NCI-H2196 (cell line): ENCODE measurements around the gene HSPA8.
"Not testable (repeated sequence)": the region's sequence is repeated elsewhere in the genome, so short reads cannot be mapped to it uniquely, and the experiment has no call there.

Experiments used
- DNase-seq: peaks from one replicate; lab custom pipeline; 2025; ENCODE audit not compliant: unreplicated experiment; lab: John Stamatoyannopoulos, UW

Gene HSPA8

DNA sequence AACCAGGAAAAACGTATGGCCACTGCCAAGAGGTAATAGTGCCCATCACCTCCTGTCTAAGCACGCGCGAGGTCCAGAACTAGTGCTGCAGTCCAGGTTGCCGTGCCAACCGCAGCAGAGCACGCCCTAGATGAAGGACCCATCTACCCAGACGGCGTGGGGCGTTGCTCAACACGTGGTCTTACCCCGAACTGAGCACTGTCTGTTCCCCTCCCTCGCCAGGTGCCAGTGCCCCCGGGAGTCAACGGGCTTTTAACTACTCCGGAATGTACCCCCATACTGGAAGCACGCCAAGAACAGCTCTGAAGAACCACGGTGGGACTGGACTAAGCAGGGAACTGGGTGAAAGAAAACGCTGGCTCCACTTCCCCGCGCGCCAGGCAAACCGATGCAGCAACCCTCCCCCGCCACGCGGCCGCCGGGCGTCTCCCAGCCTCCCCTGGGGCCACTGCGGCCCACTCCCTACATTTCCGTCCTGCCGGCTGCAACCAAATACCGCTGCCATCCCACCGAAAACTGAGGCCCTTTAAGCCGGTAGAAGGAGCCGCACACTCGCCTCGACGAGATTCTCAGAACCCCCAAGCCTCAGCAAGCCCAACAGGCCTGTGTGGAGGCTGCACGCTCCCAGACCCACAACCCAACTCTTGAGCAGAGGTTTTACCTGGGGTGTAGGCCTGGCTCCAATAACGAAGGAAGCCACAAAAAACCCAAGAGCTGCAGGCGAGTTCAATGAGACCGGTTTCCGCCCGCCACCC lies at the start of gene HSPA8:
HSPA8 (minus strand) TSS at position 734 of the 755 bp plus-strand sequence. CDS start 812 bp downstream, outside the sequence.
- DNase-seq: no peak

- DNase-seq: peak; percentile 69
Observed at GRCh38 chr11:123111465-123111864, 49.5 kb upstream of the HSPA8 start.

- no peak for DNase-seq
Observed at GRCh38 chr11:123110397-123110796, 48.5 kb upstream of the HSPA8 start.

GRCh38 chr11:123107945-123108495 lies 46.1 kb upstream of the HSPA8 start:
- DNase-seq: no peak

- DNase-seq: no peak
Observed at GRCh38 chr11:123104697-123105096, 42.8 kb upstream of the HSPA8 start.

DNA sequence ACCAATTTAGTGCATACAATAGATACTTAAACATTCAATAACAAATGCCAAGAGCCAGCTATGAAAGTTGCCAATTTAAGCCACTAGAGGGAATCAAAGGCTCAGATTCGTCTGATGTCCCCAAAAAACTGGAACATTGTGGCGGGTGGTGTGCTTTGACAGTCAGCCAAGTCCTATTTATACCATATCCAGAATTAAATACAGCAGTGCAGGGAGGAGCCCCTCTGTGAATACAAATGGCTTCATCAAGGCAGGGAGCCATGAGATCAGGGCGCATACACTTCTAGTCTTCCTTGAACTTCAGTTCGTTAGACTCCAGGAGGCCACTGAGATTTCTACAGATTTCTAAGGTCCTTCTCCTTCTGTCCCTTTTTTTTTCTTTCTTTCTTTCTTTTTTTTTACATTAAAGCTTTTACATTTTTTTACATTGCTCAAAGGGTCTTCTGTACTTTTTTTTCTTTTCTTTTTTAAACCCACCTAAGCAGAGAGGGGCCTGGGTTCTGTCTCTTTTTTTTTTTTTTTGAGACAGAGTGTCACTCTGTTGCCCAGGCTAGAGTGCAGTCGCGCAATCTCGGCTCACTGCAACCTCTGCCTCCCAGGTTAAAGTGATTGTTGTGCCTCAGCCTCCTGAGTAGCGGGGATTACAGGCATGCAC lies 41.5 kb upstream of the HSPA8 start:
- DNase-seq: peak; percentile 70

DNA sequence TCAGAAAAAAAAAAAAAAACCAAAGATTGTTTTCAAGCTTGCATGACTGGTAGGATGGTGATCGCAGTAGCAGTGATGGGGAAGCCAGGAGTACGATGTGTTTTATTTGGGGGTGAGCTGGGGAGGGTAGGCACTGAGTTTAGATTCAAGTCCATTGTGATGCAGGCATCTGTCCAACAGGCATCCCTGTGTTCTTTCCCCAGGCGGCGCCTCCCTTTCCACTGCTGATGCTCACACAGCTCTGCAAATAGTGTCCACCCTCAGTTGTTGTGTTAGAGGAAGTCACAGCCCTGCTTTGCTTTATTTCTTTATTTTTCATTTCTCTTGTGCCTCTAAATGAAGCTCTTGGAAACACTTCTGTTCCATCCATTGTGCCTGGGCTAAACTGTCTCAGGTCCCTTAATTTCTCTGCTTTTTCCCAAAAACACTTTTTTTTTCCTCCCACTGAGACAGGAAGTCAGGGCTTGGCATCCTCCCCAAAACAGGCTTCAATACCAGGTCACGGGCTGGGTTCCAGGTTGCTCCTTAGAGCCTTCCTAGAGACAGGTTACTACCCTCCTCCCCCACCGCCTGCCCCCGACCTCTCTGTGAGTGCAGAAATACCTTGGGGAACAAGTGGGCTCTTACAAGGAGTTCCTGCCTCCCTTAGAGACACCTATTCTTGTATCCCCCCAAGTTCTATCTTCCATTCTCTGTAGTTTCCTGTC lies 38.6 kb upstream of the HSPA8 start:
- DNase-seq: peak; percentile 17

DNA sequence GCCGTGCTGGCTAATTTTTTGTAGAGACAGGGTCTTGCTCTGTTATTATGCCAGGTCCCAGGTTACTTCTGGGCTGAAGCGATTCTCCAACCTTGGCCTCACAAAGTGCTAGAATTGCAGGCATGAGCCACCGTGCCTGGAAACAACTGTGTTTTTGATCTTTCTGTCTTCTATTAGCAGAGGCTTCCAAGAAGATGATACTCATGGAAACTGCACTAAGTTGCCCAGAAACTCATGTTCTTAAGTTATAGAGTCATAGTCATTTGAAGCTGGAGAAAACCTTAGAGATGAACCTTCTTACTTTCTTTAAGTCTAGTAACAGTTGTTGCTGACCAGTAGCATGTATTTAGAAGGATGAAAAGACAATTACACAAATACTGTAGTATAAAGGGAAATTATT lies 37.1 kb upstream of the HSPA8 start:
- DNase-seq: no peak

DNA sequence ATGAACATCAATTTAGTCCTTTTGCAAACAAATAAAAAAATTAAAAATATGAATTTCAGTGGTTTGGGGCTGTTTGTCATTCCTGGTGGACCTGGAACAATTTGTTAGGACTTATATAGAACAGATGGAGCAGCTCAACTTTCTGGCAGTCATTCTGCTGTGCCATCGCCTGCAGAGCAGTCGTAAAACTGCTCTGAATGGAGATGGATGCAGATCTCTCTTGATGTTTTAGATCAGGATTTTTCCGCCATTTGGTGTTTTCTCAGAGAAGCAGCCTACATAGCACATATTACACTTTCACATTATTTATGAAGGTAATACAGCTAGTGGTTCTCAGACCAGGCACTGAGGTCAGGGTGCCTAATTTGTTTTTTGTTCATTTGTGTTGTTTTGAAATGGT lies 31.8 kb upstream of the HSPA8 start:
- DNase-seq: no peak

GRCh38 chr11:123091506-123091905 lies 29.6 kb upstream of the HSPA8 start:
- DNase-seq: no peak

GRCh38 chr11:123090168-123090567 lies 28.2 kb upstream of the HSPA8 start:
- not testable (repeated sequence) for DNase-seq

- DNase-seq: not testable (repeated sequence)
Observed at GRCh38 chr11:123088896-123089295, 27.0 kb upstream of the HSPA8 start.

DNA sequence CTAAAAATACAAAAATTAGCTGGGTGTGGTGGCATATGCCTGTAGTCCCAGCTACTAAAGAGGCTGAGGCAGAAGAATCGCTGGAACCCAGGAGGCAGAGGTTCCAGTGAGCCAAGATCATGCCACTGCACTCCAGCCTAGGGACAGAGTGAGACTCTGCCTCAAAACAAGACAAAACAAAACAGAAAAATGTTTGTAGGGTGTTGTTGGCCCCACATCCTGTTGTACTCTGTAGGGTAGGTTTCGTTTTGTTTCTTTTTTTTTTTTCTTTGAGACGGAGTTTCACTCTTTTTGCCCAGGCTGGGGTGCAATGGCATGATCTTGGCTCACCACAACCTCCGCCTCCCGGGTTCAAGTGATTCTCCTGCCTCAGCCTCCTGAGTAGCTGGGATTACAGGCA lies 25.7 kb upstream of the HSPA8 start:
- DNase-seq: not testable (repeated sequence)

- no peak for DNase-seq
Observed at GRCh38 chr11:123086305-123086704, 24.4 kb upstream of the HSPA8 start.

DNA sequence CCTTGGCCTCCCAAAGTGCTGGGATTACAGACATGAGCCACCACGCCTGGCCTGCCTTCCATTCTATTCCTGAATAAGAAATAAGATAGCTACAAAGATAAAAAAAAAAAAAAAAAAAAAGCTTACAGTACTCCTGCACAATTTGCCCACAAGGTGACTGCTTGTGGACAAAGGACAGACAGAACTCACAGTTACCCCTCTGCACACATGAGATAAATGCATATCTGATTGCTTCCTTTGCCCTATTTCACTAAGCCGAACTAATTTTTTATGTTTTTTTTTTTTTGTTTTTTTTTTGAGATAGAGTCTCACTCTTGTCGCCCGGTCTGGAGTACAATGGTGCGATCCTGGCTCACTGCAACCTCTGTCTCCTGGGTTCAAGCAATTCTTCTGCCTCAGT lies 23.6 kb upstream of the HSPA8 start:
- no peak for DNase-seq

DNA sequence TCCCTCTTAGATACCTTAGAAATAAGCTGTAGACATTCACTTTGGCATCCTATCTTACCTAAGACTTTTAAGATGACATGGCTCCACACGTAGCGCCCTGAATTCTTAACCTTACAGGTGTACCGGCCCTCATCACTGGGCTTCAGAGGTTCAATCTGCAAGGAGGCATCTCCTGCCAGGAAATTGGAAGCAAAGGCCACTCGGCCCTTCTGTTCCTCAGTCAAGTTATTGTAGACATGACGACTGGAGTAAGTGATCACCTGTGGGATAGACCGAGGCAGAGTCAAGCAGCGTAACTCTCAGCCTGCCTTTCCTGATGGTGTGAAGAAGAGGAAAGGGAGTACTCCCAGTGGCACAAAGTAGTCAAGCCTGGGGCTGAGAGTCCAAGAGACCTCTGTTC lies 22.5 kb upstream of the HSPA8 start:
- no peak for DNase-seq

DNA sequence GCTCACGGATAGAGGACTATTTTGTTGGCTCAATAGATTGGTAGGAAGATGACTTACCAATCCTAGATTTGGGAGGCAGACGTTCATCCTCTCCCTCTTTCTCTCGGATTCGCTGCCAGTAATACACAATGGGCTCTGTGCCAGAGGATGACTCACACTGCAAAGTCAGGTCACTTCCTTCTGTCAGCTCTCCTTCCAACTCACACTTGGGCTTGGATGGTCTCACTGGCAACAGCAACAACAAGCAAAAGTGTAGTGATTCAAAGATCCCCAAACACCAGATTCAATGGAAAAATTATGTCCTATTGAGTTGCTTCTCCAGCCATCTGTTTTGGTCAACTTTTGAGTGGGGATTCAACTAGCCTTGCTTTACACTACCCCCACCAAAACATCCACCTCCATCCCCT lies 21.7 kb upstream of the HSPA8 start:
- peak; percentile 93 for DNase-seq

- no peak for DNase-seq
Observed at GRCh38 chr11:123082977-123083376, 21.0 kb upstream of the HSPA8 start.

DNA sequence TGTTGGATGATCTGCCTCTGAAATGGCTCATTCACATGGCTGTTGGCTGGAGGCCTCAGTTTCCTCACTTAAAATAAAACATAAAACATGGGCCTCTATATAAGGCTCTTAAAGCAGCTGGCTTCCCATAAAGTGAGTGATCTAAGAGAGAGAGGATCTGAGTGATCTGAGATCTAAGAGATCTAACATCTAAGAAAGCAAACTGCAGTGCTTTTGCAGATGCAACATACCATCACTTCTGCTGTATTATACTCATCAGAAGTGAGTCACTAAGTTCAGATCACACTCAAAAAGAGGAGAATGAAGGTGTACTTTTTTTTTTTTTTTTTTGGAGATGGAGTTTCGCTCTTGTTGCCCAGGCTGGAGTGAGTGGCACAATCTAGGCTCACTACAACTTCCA lies 18.1 kb upstream of the HSPA8 start:
- no peak for DNase-seq

- DNase-seq: no peak
Observed at GRCh38 chr11:123076484-123076883, 14.5 kb upstream of the HSPA8 start.

DNA sequence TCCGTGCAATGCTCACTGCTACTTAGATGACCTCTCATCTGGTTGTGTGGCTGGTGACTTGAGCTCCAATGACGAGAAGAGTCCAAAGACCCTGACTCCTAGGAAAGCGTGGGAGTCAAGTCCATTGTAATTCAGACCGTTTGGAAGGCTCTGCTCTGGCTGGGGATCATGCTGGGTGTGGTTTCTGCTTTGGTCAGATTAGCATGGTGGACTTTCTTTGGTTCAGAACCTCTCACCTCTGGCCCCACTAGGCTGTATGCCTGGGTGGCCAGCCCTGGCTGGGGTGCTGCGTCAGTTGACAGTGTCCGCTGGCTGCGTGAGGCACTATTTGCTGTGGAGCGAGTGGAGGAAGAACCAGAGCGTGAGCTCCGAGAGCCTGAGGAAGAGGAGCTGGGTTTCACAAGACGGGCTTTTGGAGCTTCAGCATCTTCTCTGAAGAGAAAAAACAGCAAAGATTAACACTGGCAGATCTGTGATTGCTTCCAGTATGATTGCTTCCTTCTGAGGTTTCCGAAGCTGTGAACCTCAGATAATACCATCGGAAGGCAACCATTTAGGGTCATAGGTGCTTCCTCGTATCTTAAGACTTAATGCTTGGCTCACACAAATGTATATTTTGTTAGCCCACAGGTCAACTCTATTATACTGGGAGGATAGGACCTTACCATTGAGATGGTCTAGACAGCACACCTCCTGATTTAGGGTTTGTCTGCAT lies 11.6 kb upstream of the HSPA8 start:
- DNase-seq: no peak
